Liver (tissue), 9 donors: ENCODE measurements around the gene NXPH1. TPM values are rescaled to one million over a fixed set of nuclear protein-coding genes. Genes with fewer than 3 reads are reported as not detected.

Source experiments
- DNase-seq: peaks from one replicate; pipeline ENCODE4 v3.0.0-alpha.2; 2017; ENCODE audit warnings: low spot score
- H3K27ac ChIP-seq, 2 donors: one replicate each; pipeline ENCODE4 v1.7.0; 2013; ENCODE audit warnings: inconsistent platforms in 2 of 2, low read length in 2 of 2, control low read depth in 1 of 2, low read depth in 1 of 2, mild to moderate bottlenecking in 1 of 2
- H3K27me3 ChIP-seq, 4 donors: one replicate each; pipeline versions ENCODE4 v1.6.1 to v1.7.0; 2013; ENCODE audit warnings: low read length in 3 of 4, inconsistent platforms in 1 of 4, mild to moderate bottlenecking in 1 of 4, moderate library complexity in 1 of 4; ENCODE audit not compliant: control insufficient read depth in 4 of 4, insufficient read depth in 4 of 4
- H3K36me3 ChIP-seq, 4 donors: one replicate each; pipeline versions ENCODE4 v1.6.1 to v1.7.0; 2013; ENCODE audit warnings: low read length in 3 of 4, mild to moderate bottlenecking in 3 of 4, low read depth in 1 of 4, moderate library complexity in 1 of 4; ENCODE audit not compliant: control insufficient read depth in 4 of 4, insufficient read depth in 3 of 4
- H3K4me1 ChIP-seq, 4 donors: one replicate each; pipeline versions ENCODE4 v1.6.1 to v1.7.0; 2013; ENCODE audit warnings: low read length in 3 of 4, mild to moderate bottlenecking in 3 of 4, moderate library complexity in 1 of 4; ENCODE audit not compliant: control insufficient read depth in 4 of 4, insufficient read depth in 4 of 4
- H3K4me3 ChIP-seq, 3 donors: one replicate each; pipeline versions ENCODE4 v1.6.1 to v1.7.0; 2013; ENCODE audit warnings: low read length in 3 of 3, control low read depth in 1 of 3, low read depth in 1 of 3, mild to moderate bottlenecking in 1 of 3
- H3K9ac ChIP-seq, 2 donors: one replicate each; pipeline ENCODE4 v1.7.0; 2013; ENCODE audit warnings: low read length in 2 of 2, mild to moderate bottlenecking in 2 of 2, moderate library complexity in 2 of 2, control low read depth in 1 of 2, low read depth in 1 of 2
- H3K9me3 ChIP-seq, 4 donors: one replicate each; pipeline versions ENCODE4 v1.6.1 to v1.7.0; 2013; ENCODE audit warnings: low read length in 3 of 4; ENCODE audit not compliant: control insufficient read depth in 4 of 4
- CTCF ChIP-seq: fragments of 150-350 bp; IDR thresholded peaks from 2 replicates; pipeline ENCODE4 v1.5.1; 2017; ENCODE audit warnings: improper control_type of control experiment, low read depth, low read length; ENCODE audit not compliant: missing input control
- EGR1 ChIP-seq, 2 donors: IDR thresholded peaks; 2 replicates each; pipeline ENCODE4 v1.6.1; 2016 to 2018; ENCODE audit warnings: antibody characterized with exemption in 2 of 2, low read depth in 2 of 2
- FOXA1 ChIP-seq: IDR thresholded peaks from 2 replicates; pipeline ENCODE4 v1.6.1; 2016; ENCODE audit warnings: antibody characterized with exemption
- FOXA2 ChIP-seq: IDR thresholded peaks from 2 replicates; pipeline ENCODE4 v1.6.1; 2016; ENCODE audit warnings: antibody characterized with exemption
- GABPA ChIP-seq, 2 donors: IDR thresholded peaks in 1 of 2; conservative IDR thresholded peaks in 1 of 2; 2 replicates each; pipeline ENCODE4 v1.6.1; 2016; ENCODE audit warnings: antibody characterized with exemption in 2 of 2, mild to moderate bottlenecking in 1 of 2, moderate library complexity in 1 of 2
- HNF4A ChIP-seq, 2 donors: conservative IDR thresholded peaks; 2 replicates each; pipeline ENCODE4 v1.6.1; 2016; ENCODE audit warnings: antibody characterized with exemption in 2 of 2, mild to moderate bottlenecking in 2 of 2
- HNF4G ChIP-seq: IDR thresholded peaks from 2 replicates; pipeline ENCODE4 v1.6.1; 2016; ENCODE audit warnings: antibody characterized with exemption
- MAX ChIP-seq: IDR thresholded peaks from 2 replicates; pipeline ENCODE4 v1.6.1; 2016; ENCODE audit warnings: antibody characterized with exemption
- NR2F2 ChIP-seq: IDR thresholded peaks from 2 replicates; pipeline ENCODE4 v1.6.1; 2016; ENCODE audit warnings: antibody characterized with exemption
- SP1 ChIP-seq: IDR thresholded peaks from 2 replicates; pipeline ENCODE4 v1.6.1; 2018; ENCODE audit warnings: antibody characterized with exemption, mild to moderate bottlenecking
- WGBS: extraction: QIAGEN DNeasy Blood & Tissue Kit; methylation state at CpG from one replicate; pipeline ENCODE4 v1.1.7; 2013; 5-methylcytosine and 5-hydroxymethylcytosine counted together
- polyA plus RNA-seq, 2 donors: library from polyadenylated mRNA; stranded (reverse) in 1 of 2; unstranded in 1 of 2; fragments of 200-250 nt in 1 of 2; fragments of >200 nt in 1 of 2; fragmentation: Nextera tagmentation in 1 of 2; extraction: Ambion mirVana in 1 of 2; gene quantifications; one replicate each; pipeline versions ENCODE4 v1.2.1 to v1.2.3, GENCODE V29; 2013 to 2015
- total RNA-seq, 2 donors: library from RNA; depleted of rRNA; stranded (reverse); fragments of >200 nt; gene quantifications; one replicate each; pipeline ENCODE4 v1.2.3, GENCODE V29; 2014
- donor health status: healthy.
- donor health status: healthy.
- donor health status: healthy.
- donor health status: healthy.
- donor health status: healthy.

Gene NXPH1
- total and polyA plus RNA-seq, 4 donors: not detected

- no peak for DNase-seq
- no peaks in the 10 kb centered on the region for H3K4me1 ChIP-seq
- no peaks in the 10 kb centered on the region for H3K27me3 ChIP-seq
- H3K27ac ChIP-seq: no peak overlapping the region
- H3K9ac ChIP-seq: no peak overlapping the region
- 79% methylated on average over 4 of the region's 4 CpGs for WGBS
- H3K4me3 ChIP-seq: no peak overlapping the region
- H3K9me3 ChIP-seq: no peaks in the 10 kb centered on the region
- TF ChIP-seq SP1: no peak
- TF ChIP-seq FOXA1: no peak
- no peak for TF ChIP-seq EGR1 (IDR thresholded peaks at IDR 0.05; ENCODE audit: low read depth in 2 of 2)
- no peaks in the 10 kb centered on the region for H3K36me3 ChIP-seq
These were observed 57.1 kb downstream of the NXPH1 start for GRCh38 chr7:8490391-8491045.

- Histone ChIP-seq H3K9ac (no peak overlapping the region), H3K4me1 (no peaks in the 10 kb centered on the region), H3K27me3 (no peaks in the 10 kb centered on the region), H3K9me3 (no peaks in the 10 kb centered on the region), H3K4me3 (no peak overlapping the region), H3K27ac (no peak overlapping the region), H3K36me3 (no peaks in the 10 kb centered on the region)
- 82% methylated on average over 3 of the region's 3 CpGs for WGBS
- TF ChIP-seq FOXA1: no peak
- no peak for TF ChIP-seq GABPA (IDR thresholded peaks at IDR 0.05 in 1 of 2, conservative IDR thresholded peaks at IDR 0.05 in 1 of 2)
- TF ChIP-seq NR2F2: no peak
- no peak for TF ChIP-seq HNF4G
- no peak for TF ChIP-seq MAX
- no peak for TF ChIP-seq FOXA2
- TF ChIP-seq CTCF: no peak
- DNase-seq: no peak
These were observed 57.7 kb downstream of the NXPH1 start for GRCh38 chr7:8491106-8491505.

- no peak for DNase-seq
- Histone ChIP-seq H3K4me1 (no peaks in the 10 kb centered on the region), H3K27me3 (no peaks in the 10 kb centered on the region), H3K36me3 (no peaks in the 10 kb centered on the region), H3K27ac (no peak overlapping the region), H3K9ac (no peak overlapping the region), H3K9me3 (no peaks in the 10 kb centered on the region), H3K4me3 (no peak overlapping the region)
- 77% methylated on average over 8 of the region's 8 CpGs for WGBS
- no peak for TF ChIP-seq MAX
- no peak for TF ChIP-seq HNF4A (conservative IDR thresholded peaks at IDR 0.05)
These were observed 58.4 kb downstream of the NXPH1 start for GRCh38 chr7:8491544-8492489.
